ENCODE measurements around the gene ABI3BP.

Gene ABI3BP

DNA sequence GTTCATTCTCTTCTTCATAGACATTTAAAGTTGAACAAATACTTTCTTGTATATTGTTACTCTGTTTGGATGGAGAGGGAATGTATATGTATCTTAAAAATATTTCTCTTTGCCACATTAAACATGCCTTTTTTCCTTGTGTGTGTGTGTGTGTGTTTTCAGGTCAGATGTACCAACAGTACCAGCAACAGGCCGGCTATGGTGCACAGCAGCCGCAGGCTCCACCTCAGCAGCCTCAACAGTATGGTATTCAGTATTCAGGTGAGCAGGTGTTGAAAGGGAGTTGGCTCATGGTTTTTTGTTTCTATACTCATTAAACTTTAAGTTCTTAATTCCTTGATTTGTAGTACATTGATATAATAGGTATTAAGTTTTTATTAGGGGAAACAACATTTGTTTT lies 248.6 kb downstream of the ABI3BP start:
- no peak for DNase-seq (ENCODE audit: low read depth in 4 of 4, low spot score in 1 of 4)

DNA sequence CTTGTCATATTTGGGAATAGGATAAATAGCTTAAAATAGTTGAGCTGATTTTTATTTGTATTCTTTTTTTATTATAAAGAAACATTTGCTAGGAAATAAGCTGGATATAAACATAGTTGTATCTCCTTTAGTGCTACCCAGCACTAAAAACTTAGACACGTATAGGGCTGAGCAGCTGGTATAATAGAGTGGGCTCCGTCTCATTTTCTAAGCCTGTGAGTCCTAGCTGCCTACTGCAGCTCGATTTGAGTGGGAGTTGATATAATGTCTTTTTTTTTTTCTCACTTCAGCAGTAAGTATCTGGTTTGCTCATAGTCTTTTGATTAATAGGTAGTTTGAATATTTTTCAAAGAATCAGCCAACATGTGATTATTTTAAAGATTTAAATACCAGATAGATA lies 249.7 kb downstream of the ABI3BP start:
- no peak for DNase-seq (ENCODE audit: low read depth in 4 of 4, low spot score in 1 of 4)

DNA sequence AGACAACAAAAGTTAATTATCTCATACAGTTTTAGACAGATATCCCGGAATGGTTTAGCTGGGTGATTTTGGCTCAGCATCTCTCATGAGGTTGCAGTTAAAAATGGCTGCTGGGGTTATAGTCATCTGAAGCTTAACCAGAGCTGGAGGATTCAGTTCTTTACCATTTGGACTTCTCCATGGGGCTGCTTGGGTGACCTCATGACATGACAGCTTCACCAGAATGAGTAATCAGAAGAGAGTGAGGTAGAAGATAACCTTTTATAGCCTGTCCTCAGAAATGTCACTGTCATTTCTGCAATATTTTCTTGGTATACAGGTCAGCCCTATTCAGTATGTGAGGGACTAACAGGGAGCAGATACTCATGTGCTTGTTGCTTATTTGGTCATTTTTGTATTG lies 253.0 kb downstream of the ABI3BP start:
- DNase-seq (ENCODE audit: low read depth in 4 of 4, low spot score in 1 of 4), result no peak

DNA sequence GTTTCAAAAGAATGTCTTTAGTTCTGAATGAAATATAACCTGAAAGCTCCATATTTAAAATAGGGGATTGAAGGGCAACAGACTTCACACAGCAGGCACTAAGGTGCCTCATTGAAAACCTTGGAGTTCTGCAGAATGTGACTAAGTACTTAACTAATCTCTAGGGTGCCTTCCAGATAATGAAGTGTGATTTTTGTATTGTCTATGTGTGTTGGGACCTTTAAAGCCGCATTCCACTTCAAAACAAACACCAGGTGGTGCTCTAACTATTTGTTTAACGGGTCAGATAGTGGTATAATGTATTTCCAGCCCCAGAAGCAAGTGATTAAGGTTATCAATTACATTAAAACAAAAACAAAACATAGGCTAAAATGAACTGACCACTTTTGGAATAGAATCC lies 255.9 kb downstream of the ABI3BP start:
- no peak for DNase-seq (ENCODE audit: low read depth in 4 of 4, low spot score in 1 of 4)

DNA sequence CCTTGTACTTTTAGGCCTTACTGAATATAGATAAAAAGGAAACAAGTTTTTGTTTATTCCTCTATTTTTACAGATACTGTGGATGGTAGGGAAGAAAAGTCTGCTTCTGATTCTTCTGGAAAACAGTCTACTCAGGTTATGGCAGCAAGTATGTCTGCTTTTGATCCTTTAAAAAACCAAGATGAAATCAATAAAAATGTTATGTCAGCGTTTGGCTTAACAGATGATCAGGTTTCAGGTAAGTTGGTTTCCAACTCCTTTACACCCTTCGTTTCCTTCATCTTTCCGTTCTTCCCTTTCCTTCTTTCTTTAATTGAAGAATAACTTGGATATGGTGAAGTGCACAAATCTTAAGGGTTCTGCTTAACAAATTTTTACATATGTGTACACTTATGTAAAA lies 260.8 kb downstream of the ABI3BP start:
- DNase-seq (ENCODE audit: low read depth in 4 of 4, low spot score in 1 of 4), result no peak

DNA sequence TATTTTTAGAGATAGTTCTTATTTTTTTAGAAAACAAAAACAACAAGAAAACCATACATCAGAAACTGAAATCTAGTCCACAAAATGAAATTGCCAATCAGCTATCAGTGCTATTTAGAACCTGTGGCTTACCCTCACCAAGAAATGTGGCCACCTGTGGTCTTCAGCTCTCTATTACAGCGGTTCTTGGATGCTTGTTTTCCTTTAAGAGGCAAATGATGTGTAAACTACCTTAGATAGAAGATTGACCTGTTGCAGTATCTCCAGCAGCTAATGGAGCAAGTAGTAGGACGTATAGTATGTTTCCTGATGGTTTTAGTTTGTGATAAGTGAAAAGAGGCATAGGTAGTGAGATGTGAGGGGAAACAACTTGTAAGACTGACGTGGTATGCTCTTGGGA lies 262.7 kb downstream of the ABI3BP start:
- no peak for DNase-seq (ENCODE audit: low read depth in 4 of 4, low spot score in 1 of 4)

DNA sequence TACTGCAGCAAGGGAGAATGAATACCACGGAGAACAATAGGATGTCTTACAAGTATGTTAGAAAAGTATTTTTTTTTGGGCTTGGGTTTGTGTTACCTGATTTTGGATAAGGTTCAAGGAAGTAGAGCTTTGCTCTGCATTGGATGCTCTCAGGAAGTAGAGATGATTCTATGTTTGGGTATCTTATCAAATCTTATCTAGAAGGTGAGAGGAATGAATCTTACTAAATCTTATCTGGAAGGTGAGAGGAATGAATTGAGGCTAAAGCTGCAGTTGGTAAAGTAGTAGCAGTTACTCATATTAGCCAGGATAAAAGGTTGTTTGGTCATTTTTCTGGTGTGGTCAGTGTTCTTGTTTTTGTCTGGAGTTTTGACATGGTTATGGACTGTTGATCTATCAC lies 266.5 kb downstream of the ABI3BP start:
- DNase-seq (ENCODE audit: low read depth in 4 of 4, low spot score in 1 of 4), result no peak

DNA sequence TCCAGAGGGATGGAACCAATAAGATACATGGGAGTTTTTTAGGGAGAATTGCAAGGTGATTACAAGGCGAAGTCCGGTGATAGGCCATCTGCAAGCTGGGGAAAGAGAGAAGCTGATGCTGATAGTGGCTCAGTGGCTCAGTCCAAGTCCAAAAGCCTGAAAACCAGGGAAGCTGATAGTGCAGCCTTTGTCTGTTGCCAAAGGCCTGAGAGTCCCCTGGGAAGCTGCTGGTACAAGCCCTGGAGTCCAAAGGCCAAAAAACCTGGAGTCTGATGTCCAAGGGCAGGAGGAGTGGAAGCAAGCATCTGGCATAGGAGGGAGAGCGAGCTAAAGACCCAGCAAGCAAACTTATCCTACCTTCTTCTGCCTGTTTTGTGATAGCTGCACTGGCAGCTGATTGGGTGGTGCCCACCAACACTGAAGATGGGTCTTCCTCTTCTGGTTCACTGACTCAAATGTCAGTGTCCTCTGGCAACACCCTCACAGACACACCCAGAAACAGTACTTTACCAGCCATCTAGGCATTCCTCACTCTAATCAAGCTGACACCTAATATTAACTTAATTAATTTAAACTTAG lies 267.2 kb downstream of the ABI3BP start:
- no peak for DNase-seq (ENCODE audit: low read depth in 4 of 4, low spot score in 1 of 4)

DNA sequence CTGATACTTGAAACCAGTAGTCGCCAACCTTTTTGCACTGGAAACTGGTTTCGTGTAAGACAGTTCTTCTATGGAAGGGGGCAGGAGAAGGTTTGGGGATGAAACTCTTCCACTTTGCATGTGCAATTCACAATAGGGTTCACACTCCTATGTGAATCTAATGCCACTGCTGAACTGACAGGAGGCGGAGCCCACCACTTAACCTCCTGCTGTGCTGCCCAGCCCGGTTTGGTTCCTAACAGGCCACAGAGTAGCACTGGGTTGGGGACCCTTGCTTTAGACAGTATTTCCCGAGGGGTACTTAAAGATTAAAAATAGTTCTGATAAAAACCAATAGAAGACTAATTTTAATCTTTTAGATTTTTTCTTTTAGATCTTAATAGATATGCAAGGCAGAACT lies 272.8 kb downstream of the ABI3BP start:
- DNase-seq (ENCODE audit: low read depth in 4 of 4, low spot score in 1 of 4), result no peak

DNA sequence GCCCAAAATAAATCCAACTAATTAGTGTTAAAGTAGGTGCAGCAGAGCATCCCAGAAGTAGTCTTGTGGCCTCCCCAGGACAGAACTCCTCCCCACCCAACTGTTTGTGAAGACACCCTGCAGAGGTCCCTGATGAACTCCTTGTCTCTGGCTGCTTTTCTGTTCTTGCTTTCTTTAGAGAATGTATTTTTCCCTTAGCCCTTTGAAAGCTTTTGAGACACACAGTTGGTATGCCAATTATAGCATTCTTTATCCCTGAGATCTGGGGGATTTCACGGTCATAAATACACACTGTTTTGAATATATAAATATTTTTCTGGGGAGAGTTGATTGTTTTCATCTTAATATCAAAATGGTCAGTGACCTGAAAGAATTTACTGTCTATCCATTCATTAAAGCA lies 274.1 kb downstream of the ABI3BP start:
- DNase-seq (ENCODE audit: low read depth in 4 of 4, low spot score in 1 of 4), result no peak

DNA sequence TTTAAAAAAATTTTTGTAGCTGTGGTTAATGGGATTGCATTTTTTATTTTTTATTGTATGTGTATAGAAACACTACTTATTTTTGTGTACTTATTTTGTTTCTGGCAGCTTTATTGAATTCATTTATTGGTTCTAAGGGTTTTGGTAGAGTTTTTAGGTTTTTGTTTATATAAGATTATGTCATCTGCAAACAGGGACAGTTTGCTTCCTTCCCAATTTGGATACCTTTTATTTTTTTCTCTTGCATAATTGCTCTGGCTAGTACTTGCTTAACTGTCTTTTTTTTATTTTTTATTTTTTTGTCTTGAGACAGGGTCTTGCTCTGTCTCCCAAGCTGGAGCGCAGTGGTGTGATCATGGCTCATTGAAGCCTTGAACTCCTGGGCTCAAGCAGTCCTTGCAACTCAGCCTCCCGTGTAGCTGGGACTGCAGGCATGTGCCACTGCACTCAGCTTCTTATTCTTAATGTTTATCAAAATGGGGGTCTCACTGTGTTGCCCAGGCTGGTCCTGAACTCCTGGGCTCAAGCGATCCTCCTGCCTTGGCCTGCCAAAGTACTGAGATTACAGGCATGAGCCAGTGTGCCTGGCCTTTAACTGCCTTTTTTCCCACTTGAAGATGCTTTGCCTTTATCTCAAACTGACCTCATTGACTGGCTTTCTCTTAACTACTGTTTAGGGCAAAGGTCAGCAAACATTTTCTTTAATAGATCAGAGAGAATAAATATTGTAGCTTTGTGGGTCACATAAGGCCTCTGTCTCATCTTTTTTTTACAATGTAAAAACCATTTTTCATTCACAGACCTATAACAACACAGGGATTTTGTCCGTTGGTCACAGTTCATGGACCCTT lies 275.4 kb downstream of the ABI3BP start:
- DNase-seq (ENCODE audit: low read depth in 4 of 4, low spot score in 1 of 4), result no peak

DNA sequence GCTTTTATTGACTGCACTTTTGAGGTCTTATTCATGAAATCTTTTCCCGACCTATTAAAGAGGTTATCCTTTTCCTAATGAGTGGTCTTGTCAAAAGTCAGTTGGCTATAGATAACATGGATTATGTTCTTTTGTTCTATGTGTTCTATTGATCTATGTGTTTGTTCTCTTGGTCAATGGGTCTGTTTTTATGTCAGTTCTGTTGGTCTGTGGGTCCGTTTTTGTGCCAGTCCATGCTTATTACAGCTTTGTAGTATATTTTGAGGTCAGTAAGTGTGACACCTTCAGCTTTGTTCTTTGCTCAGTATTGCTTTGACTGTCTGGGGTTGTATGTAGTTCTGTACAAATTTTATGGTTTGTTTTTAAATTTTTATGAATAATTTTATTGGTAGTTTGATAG lies 276.2 kb downstream of the ABI3BP start:
- no peak for DNase-seq (ENCODE audit: low read depth in 4 of 4, low spot score in 1 of 4)

DNA sequence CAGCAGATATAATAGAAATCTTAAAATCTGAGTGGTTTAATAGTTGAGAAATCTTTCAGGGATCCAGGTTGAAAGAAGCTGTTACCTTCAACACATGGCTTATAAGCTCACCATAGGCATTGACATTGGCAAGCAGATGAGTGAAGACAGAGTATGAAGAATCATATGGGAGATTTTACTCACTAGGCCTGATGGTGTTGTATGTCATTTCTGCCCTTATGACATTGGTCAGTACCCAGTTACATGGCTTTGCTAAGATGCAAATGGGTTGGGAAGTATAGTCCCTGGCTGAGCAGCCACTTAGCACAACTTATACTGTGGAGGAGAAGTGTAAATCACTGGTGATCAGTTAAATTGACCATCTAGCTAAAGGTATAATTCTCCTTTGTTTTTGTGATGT lies 278.0 kb downstream of the ABI3BP start:
- DNase-seq (ENCODE audit: low read depth in 4 of 4, low spot score in 1 of 4), result no peak

DNA sequence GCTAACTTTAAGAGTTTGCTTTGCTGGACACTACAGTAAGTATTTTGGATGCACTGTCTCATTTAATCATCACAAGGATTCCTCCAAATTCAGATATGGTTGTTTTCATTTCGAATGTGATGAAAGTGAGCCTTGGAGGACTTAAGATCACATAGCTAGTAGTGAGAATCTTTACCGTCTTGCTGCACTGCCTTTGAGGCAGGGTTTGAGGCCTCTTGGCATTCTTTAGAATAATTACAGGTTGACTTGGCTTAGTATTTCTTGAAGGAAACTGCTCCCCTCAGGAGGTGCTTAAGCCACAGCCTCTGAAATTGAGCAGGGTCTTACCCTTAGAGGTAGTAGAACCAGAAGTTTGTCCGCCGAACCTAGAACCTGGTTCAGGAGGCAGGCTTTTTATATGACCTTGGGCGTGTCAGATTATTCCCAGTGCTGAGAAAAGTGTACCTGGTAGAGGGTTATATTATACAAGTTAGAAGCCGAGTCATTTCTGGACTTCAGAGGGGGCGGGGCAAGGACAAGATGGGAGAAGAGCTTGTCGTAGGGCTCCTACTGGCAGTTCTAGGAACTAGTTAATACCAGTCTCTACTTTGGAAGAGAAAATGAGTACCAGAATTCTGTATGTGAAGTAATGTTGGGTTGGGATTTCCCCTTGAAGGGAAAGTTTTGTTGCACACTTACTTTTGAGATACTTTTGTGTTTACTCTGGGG lies 282.8 kb downstream of the ABI3BP start:
- peak; percentile 35 to 81 (median 48) for DNase-seq (ENCODE audit: low read depth in 4 of 4, low spot score in 1 of 4)

DNA sequence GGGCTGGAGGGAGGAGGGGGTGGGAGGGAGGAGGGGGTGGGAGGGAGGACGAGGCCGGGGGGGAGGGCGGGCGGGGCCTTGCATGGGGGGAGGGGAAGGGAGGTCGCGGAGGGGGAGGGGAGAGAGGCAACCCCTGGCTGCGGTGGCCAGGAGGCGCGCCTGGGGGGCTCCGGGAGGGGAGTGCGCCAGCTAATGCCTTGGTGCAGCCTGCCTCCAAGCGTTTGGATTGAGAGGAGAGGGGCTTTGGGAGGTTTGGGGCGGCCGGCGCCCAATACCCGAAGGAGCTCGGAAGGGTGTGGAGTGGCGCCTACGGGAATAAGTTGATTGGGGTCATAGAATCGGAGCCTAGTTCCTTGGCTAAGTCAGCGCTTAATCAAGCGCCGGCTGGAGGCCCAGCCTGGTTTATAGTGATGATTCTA lies 283.4 kb downstream of the ABI3BP start:
- peak in 1 of 4 experiments; percentile 7 for DNase-seq (ENCODE audit: low read depth in 4 of 4, low spot score in 1 of 4)

DNA sequence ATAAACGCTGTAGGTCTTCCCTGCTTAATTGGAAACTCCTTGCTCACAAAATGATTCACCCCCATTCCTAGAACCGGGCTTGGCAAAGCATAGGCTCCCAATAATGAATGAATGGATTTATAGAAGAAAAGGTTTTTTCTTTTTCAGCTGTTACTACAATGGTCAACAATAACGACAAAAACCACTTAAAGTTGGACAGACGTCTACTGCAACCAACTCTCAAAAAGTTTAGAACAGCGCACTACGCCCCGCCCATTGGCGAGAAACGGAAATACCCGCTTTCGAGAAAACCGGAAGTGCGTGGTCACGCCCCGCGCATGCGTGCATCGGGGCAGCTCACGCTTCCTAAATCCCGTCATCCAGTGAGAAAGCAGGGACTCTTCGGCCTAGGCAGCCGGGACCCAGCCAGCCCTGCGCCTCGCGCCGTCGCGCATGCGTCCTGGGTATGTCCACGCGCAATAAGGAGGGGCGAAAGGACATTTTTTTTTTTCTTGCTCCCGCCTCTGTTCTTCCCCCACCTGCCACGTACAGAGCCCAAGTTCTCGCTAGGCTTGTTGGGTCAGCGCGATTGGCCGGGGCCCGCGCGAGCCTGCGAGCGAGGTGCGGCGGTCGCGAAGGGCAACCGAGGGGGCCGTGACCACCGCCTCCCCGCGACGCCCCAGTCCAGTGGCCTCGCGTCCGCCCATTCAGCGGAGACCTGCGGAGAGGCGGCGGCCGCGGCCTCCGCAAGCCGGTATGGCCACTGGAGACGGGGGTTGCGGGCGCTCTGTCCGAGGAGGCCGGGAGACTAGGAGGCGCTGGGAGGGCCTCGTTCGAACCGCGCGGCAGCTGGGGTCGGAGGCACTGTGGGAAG lies 284.0 kb downstream of the ABI3BP start, which contains the start of gene TFG:
TFG (plus strand) TSS at position 506 of the 853 bp plus-strand sequence. CDS start 4,192 bp downstream, outside the sequence.
- peak; percentile 91 to 95 (median 94) for DNase-seq (ENCODE audit: low read depth in 4 of 4, low spot score in 1 of 4)

DNA sequence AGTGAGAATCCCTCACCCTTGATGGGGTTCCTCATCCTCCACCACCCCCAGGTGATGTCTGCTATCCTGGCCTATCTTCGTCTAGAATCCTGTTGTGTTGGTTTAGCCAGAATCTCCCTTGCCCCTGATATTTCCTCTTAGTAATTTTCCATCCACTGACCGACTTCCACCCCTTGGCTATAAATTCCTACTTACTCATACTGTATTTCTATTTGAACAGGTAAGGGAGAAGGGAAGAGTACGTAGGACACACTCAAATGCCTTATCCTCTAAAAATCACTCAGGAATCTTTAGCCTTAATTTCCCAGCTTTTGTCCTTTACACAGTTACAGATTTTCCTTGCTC lies 284.6 kb downstream of the ABI3BP start:
- DNase-seq (ENCODE audit: low read depth in 4 of 4, low spot score in 1 of 4), result no peak

DNA sequence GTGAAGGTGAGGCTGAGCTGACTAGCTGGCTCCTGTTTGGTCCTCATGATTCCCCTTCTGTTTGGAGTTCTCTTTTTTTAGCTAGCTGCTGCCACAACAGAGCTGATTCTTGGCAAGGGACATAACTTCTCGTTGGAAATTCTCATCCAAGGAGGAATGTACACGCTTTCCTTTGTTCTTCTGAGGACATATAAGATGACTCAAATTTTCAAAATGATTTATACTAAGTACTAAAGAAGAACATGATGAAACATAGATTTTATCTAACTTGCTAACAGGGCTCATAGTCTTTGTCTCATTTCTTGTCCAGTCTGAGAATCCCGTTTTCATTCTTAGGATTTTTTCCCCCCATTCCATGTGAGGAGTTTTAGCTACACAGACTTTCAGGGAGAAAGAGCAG lies 286.9 kb downstream of the ABI3BP start:
- no peak for DNase-seq (ENCODE audit: low read depth in 4 of 4, low spot score in 1 of 4)

DNA sequence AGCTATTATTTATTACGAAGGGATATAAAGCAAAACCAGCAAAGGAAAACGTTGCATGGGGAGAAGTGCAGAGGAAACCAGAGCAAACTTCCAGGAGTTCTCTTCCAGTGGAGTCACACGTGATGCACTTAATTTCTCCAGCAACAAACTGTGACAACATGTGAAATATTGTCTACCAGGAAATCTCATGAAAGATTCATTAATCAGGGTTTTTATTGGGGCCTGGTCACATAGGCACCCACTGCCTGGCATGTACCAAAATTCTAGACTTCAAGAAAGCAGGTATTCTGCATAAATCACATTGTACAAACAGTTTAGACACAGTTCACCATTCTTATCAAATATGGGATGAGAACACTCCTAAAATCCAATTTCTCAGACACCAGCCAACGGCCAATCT lies 289.4 kb downstream of the ABI3BP start:
- DNase-seq (ENCODE audit: low read depth in 4 of 4, low spot score in 1 of 4), result no peak

DNA sequence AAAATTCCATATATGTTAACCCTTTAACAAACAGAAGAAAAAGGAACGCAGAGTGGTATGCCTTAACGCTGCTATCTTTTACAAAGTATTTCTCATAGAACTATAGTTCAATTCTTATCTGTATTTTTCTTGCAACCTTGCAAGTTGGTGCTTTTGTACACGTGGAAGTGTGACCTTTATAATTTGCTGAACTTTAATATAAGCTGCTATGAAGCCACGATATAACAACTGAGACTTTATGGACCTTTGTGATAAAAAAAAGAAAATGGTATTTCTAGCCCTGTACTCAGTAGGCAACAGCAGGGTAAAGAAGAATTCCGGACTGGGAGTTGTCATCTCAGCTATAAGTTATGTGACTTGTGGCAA lies 290.3 kb downstream of the ABI3BP start:
- no peak for DNase-seq (ENCODE audit: low read depth in 4 of 4, low spot score in 1 of 4)
